GM18507 (cell line): ENCODE results near the gene ANKRD33.

ENCODE experiments used
- DNase-seq: peaks from one replicate; pipeline ENCODE4 v3.0.0; 2011; ENCODE audit warnings: low read depth; ENCODE audit not compliant: insufficient read length; ENCODE audit errors: extremely low spot score
- FAIRE-seq: peaks from 2 replicates; lab custom pipeline; 2011; peaks lifted over from hg19 to GRCh38; lab: Jason Lieb, UNC

Gene ANKRD33

DNA sequence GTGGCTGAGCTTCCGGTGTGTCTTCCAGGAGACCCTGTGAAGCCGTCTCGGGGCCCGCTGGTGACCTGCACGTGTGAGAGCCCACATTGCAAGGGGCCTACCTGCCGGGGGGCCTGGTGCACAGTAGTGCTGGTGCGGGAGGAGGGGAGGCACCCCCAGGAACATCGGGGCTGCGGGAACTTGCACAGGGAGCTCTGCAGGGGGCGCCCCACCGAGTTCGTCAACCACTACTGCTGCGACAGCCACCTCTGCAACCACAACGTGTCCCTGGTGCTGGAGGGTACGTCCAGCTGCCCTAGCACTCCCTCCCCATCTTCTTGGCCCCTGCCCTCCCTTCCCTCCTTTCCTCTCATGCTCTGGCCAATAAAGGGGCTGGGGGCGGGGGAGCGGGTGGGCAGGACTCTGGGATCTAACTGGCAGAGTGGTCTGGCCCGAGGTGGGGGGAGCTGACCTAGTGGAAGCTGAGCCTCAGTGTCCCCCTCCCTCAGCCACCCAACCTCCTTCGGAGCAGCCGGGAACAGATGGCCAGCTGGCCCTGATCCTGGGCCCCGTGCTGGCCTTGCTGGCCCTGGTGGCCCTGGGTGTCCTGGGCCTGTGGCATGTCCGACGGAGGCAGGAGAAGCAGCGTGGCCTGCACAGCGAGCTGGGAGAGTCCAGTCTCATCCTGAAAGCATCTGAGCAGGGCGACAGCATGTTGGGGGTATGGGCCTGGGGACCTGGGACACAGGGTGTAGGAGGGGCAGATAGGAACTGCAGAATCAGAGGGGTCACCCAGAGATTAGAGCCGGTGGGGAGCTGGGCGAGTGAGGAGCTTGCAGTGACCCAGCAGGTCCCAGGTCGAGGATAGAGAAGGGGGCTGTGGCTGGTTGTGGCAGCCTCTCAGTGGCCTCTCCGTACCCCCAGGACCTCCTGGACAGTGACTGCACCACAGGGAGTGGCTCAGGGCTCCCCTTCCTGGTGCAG is 25.4 kb downstream of the ANKRD33 start:
- DNase-seq (no peak), FAIRE-seq (no peak)

- DNase-seq = no peak
- no peak for FAIRE-seq
These were observed 26.4 kb downstream of the ANKRD33 start for GRCh38 chr12:51914034-51914923.

DNA sequence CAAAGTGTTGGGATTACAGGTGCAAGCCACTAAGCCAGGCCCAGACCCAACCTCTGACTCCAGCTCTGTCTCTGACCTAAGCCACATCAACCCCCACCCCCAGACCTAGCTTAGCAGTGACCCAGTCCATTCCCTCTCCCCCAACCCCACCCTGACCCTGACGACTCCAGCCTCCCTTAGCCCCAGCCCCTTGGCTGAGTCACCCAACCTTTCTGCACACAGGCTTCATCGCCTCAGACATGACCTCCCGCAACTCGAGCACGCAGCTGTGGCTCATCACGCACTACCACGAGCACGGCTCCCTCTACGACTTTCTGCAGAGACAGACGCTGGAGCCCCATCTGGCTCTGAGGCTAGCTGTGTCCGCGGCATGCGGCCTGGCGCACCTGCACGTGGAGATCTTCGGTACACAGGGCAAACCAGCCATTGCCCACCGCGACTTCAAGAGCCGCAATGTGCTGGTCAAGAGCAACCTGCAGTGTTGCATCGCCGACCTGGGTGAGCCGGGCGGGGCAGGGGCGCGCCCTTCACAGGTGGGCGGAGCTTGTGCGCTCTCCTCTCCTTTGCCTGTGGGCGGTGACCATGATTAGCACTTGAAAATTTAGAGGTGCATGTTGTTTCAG is 27.2 kb downstream of the ANKRD33 start:
- DNase-seq = no peak
- no peak for FAIRE-seq

DNA sequence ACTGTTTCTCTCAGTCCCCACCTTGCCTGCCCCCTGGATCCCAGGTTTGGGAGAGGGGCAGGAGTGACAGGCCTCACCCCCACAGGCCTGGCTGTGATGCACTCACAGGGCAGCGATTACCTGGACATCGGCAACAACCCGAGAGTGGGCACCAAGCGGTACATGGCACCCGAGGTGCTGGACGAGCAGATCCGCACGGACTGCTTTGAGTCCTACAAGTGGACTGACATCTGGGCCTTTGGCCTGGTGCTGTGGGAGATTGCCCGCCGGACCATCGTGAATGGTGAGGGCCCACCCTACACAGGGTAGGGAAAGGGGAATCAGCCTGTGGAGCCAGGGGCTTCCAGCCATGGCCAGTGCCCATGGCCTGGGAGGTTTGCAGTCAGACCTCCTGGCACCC is 28.0 kb downstream of the ANKRD33 start:
- DNase-seq = no peak
- no peak for FAIRE-seq

GRCh38 chr12:51917041-51917590 is 29.2 kb downstream of the ANKRD33 start:
- DNase-seq (no peak), FAIRE-seq (no peak)

DNA sequence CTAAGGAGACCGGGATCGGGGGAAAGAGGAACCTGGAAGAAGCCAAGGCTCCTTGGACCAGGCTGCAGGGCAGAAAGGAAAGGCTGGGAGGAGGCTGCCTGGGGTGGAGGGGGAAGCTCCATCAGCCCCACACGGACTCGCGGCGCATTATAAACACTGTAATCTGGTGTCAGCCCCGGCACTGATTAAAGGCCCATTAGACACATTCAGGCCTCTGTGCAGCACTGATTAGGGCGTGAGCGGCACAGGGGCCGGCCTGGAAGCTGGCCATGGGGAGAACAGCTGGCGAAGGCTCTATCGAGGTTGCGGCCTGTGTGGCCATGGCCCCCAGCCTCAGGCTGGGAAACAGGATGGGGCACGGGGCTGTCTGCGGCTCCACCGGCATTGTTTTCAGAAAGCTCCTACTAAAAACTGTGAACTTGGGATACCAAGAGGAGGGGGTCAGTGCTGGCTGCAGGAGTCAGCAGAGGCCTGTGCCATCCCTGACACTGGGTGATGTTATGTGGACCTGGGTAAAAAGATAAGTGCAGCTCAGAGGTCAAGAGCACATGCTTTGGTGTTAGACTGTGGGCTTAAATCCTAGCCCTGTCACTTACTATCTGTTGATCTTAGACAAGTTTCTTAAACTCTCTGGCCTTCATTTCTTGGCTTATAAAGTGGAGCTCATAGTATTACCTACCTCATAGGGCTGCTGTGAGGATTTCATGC is 30.0 kb downstream of the ANKRD33 start:
- no peak for FAIRE-seq
- DNase-seq = no peak

DNA sequence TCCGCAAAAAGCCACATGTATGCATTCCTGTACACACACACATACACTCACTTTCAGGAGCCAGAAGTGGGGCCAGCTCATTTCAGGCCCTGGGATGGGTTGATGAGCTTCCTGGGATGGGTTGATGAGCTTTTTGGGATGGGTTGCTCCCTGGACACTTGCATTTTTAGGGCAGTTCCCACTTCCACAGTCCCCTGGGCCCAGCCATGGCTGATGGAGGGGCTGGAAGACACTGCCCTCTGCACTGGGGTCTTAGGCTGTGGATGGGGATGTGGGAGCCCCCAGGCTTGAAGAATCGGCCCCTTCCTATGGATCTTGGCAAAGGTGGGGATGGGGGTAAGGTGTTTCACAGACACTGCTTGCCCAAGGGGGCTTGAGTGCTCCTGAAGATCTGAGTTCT is 32.1 kb downstream of the ANKRD33 start:
- FAIRE-seq (no peak), DNase-seq (no peak)

- no peak for DNase-seq
- FAIRE-seq = no peak
These were observed 33.3 kb downstream of the ANKRD33 start for GRCh38 chr12:51921017-51921725.

- FAIRE-seq = no peak
- no peak for DNase-seq
These were observed 34.2 kb downstream of the ANKRD33 start for GRCh38 chr12:51922146-51922545.

GRCh38 chr12:51922762-51923505 is 35.0 kb downstream of the ANKRD33 start:
- DNase-seq (no peak), FAIRE-seq (no peak)

DNA sequence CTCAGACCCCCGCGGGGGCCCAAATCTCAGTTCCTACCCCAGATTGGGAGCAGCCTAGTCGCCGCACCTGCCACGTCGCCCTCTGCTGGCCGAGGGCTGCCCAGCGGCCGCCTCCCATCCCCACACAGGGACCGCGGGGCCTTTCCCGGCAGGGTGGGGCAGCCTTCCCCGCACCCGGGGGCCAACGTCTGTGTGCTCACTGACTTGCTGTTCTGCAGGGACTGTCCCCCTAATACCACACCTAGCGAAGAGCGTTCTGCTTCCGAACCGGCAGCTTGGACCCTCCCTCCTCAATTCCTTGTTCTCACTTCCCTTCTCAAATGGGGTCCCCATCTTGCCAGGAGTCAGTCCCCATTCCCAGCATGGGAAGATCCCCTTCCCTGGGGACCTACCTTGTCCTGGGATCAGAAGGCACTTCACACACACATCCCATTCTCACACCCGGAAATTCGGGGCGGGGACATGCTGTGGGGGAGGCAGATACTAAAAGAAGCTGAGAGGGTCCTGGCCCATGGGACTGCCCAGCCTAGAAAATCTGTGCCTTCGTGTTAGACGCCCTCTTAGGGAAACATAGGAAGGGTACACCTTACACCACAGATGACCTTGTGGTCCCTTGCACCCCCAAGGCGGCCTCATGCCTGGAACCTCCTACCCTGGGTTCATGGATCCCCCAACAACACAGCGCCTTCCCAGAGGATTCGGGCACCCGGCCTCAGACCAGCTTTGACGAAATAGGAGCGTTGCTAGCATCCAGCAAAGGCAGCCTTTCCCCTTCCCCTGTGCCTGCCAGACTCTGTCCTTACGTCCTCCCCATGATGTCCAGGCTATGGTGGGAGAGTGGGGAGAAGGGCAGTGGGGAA is 35.8 kb downstream of the ANKRD33 start:
- no peak for FAIRE-seq
- DNase-seq = no peak

GRCh38 chr12:51924551-51925319 is 36.8 kb downstream of the ANKRD33 start:
- DNase-seq = no peak
- peak; percentile 45 for FAIRE-seq

DNA sequence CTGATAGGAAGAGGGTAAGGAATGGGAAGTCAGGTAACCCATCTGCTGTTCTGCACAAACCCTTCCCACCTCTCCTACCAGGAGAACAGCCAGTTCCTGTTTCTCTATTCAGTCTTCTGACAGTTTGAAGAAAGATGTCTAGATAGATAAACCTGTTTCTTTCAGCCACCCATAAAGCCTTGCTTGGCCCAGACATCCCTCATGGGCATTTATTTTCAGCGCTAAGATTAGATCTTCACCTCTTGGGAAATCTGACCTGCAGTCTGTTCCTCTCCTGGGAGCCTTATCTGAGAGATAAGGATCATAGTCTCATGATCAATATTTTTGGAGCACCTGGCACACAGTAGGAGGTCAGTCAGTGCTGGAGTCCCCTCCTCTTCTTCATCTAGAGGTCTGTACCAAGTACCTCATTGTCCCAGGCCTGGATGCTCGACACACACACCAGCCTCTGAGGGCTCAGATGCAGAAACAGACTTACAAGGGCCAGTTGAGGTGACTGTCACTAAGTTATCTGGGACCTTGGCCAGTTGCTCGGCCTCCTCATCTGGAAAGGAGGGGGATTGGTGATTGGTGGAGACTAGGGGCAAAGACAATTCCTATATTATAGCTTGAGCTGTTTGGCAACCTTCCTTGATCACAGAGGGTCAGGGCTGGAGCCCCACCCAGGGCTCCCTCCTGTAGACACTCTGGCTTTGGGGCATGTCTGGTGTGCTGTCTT is 37.6 kb downstream of the ANKRD33 start:
- FAIRE-seq = no peak
- DNase-seq = no peak

GRCh38 chr12:51926064-51926632 is 38.2 kb downstream of the ANKRD33 start:
- no peak for FAIRE-seq
- no peak for DNase-seq

DNA sequence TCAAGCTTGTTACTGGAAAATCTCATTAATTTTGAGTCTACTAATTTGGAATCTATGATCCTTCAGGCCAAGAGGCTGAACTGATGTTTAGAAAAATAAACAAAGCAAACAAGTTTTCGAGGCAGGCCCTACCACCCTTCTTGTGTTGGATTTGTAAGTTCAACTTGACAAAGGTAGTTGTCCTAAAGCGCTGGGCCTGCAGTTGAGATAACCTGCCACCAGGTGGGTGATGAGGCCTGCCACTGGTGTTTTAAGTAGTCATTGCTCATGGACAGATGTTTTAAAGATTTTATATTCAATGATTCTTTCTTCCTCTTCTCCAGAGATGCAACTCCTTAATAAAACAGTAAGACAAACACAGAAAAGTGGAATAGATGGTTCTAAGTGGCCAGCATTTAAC is 38.8 kb downstream of the ANKRD33 start:
- DNase-seq = no peak
- FAIRE-seq = peak; percentile 67
